Subcutaneous adipose tissue (tissue), 4 donors: ENCODE results near the gene DOCK7. TPM values are rescaled to one million over a fixed set of nuclear protein-coding genes. Genes with fewer than 3 reads are reported as not detected.

ENCODE experiments used
- total RNA-seq, 4 donors: library from RNA; depleted of rRNA; stranded (reverse); fragments of >200 nt; gene quantifications; one replicate each; pipeline ENCODE4 v1.1.0, GENCODE V29; 2016
- TF ChIP-seq, protein P1 (sequence below): fragments of 450-650 bp; IDR thresholded peaks from one replicate; pipeline ENCODE4 v1.5.1; 2016; ENCODE audit warnings: low read depth, mild to moderate bottlenecking, control low read depth, antibody characterized with exemption, moderate library complexity

The DOCK7 gene
- total RNA-seq, 4 donors from 2014 or later: 36.7 to 65.4 (median 59.7) TPM

DNA sequence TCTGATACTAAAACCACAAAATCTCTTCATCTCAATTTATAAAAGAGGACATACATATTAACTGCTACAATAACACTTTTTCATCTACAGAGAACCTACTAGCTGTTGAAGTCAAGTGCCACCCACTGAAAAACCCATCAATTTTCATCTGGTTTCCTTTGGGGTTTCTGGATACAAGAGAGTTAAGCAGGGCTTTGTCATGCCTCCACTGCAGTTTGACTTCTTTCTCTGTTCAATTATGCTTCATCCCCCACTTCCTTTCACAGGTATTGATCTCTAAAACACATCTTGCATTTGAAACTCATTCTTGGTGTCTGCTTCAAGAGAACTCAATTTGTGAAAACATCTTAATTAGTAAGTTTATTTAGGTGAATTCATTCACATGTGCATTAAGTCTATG is 151.3 kb downstream of the DOCK7 start:
- TF ChIP-seq, protein P1, sequence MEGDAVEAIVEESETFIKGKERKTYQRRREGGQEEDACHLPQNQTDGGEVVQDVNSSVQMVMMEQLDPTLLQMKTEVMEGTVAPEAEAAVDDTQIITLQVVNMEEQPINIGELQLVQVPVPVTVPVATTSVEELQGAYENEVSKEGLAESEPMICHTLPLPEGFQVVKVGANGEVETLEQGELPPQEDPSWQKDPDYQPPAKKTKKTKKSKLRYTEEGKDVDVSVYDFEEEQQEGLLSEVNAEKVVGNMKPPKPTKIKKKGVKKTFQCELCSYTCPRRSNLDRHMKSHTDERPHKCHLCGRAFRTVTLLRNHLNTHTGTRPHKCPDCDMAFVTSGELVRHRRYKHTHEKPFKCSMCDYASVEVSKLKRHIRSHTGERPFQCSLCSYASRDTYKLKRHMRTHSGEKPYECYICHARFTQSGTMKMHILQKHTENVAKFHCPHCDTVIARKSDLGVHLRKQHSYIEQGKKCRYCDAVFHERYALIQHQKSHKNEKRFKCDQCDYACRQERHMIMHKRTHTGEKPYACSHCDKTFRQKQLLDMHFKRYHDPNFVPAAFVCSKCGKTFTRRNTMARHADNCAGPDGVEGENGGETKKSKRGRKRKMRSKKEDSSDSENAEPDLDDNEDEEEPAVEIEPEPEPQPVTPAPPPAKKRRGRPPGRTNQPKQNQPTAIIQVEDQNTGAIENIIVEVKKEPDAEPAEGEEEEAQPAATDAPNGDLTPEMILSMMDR: no peak

DNA sequence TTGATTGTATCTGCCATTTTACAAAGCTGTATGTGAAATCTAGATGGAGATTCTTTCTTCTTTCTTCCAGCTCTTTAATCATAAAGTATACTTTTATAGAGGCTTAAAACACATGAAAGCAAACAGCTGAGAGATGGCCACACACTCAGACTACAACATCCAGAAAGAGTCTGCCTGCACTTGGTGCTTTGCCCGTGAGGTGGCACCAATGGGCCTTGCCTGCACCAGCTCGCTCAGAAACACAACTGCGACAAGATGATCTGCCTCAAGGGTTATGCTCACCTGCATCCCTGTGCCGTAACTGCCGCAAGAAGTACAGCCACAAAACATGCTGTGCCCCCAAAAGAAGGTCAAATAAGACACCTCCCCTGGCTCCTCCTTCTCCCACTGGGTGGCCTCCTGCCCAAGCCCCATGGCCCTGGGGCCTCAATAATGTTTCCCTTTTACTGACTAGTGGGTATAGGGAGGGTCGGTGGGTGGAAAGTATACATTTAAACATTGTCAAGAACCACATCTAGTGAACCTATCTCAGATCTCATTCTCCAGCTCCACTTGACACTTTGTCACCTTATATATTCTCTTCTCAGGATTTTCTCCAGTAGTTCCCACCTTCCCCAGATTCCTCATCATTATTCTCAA is 157.6 kb downstream of the DOCK7 start:
- TF ChIP-seq, protein P1: no peak

DNA sequence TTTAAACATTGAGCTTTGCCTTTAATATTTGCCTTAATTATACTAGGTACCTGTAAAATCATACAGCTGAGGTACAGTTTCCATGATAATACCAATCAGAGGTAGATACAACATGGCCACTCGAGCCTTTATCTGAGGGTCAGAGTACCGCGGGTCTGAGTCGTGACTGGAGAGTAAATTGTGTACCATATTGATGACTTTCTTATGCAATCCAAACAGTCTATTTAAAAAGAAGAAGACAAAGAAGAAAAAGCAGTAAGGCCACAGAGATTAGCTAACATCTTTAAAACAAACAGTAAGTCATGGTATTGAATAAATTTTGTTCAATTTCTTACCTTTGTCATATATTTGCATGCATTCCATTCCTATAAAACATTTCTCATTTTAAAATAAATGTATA is 159.0 kb downstream of the DOCK7 start:
- TF ChIP-seq, protein P1: no peak

DNA sequence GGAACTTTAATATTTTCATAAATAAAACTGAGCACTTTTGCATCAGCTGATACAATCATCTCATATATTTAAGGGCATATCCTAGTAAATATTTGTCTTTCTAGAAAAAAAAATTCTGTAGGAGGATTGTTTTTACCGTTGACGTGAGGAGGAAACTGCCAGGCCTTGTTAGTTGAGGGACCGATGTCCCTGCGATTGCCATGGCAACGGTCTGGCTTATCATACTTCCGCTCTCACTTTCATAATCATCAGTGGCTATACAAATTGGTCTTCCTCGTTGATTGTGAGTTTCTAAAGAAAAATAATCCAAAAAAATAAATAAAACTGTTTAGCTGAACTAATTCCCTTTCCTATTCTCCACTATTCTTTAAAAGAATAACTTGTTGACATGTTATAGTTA is 160.2 kb downstream of the DOCK7 start:
- TF ChIP-seq, protein P1: no peak

DNA sequence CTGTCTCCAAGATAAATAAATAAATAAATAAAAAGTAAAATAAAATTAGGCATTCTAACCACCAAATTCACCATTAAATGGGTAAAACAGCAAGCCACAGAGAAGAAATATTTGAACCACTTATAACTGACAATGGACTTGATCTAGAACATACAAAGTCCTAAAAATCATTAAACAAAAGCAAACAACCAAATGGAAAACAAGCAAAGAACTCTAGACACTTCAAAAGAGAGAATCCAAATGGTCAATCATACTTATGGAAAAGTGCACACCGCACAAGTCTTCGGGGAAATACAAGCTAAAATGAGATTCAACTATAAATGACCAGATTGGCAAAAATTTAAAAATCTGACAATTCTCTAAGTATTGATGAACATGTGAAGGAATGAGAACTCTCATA is 164.3 kb downstream of the DOCK7 start:
- TF ChIP-seq, protein P1: no peak

DNA sequence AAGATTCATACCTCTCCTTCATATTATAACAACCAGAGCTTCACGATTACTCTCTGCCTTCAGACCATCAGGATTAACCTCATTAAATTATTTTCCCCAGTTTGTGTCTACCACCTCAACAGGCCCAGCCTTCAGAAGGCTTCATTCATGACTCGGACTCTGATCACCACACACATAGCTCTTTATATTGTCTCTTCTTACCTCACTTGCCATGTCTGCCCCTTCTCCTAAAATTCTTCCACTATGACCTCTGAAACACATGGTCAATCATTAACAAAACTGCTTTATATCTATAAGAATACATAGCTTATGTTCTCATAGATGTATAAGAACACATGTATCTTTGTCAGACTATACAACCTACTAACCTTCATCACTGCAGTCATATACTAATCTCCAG is 171.6 kb downstream of the DOCK7 start:
- TF ChIP-seq, protein P1: no peak

DNA sequence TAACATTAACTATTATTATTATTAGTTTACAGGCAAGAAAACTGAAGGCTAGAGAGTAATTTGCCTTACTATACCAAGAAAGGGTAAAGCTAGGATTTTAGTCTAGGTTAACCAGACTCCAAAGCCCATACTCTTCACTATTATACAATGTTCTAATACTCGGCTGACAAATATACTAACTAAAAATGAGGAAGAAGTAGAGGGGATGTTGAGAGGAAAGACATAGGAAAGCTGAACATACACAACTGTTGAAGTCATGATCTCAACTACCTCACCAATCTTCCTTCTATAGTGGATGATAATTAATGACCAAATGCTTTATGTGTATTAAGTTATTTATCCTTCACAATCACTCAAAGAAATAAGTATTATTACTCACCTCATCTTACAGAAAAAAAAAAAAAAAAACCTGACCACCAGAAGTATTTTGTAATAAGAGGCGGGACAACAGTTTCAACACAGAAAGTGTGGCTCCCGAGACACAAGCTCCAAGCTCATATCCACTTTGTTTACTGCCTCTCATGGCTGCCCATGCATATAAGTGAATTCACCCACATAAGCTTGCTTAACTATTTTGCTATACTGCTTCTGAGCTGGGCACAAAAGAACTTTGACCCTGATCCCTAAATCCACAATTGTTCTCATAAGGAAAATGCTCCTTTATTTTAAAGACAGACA is 173.3 kb downstream of the DOCK7 start:
- TF ChIP-seq, protein P1: no peak
